ENCODE results near the gene GPC6. TPM values are rescaled to one million over a fixed set of nuclear protein-coding genes. Genes with fewer than 3 reads are reported as not detected.

Gene GPC6
- polyA plus RNA-seq, 2 of the 4 experiments (the other 2 are of a cell fraction): 8.0 to 14.4 TPM

DNA sequence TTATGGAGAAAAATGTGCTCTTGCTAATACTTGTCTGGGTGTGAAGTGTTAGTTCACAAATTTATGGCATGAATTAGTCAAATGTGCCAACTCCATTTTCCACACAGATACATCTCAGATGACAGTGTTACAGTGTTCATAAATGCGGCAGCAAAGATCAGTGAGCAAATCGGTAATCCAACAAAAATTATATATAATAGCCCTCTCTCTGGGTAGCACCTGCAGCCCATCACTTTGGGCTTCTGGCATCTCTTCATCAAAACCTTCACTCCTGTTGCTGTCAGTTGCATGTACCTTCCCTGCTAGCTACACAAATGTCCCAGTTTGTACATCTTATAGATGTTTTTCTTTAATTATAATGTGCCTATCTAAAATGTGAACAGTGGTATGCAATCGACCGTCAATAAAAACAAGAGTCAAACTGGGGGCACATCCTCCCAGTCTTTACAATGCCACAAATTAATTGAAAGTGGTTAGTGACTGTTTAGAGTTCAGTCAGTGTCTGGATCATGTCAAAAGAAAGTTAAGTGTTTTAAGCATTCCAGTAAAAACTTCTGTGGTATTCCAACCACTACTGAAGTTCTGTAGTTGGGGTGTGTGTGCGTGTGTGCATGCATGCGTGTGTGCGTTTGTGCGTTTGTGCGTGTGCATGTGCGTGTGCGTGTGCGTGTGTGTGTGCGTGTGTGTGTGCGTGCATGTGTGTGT, 804.0 kb downstream of the GPC6 start:
- H3K27ac ChIP-seq: no peak overlapping the region
- ChIA-PET CTCF (no interaction called here), POLR2A (no interaction called here)
- FAIRE-seq: no peak
- no peaks in the 10 kb centered on the region for H3K4me1 ChIP-seq
- no peak overlapping the region for H3K4me2 ChIP-seq
- no peak for ATAC-seq
- no peaks in the 10 kb centered on the region for H3K9me3 ChIP-seq
- no peak for DNase-seq (ENCODE audit: low read depth in 1 of 2, low spot score in 1 of 2)
- no peak overlapping the region for H3K4me3 ChIP-seq
- no peak for TF ChIP-seq NR3C1 (IDR thresholded peaks at IDR 0.05)
- no peak for TF ChIP-seq ZNF302 (CRISPR knock-in tag; IDR thresholded peaks at IDR 0.05)
- no peak for TF ChIP-seq POLR2AphosphoS2 (conservative IDR thresholded peaks at IDR 0.05; ENCODE audit: low read length)
- TF ChIP-seq BCL3 (IDR thresholded peaks at IDR 0.05): no peak
- no peak for TF ChIP-seq CHD2 (IDR thresholded peaks at IDR 0.05; ENCODE audit: low read length, partially characterized antibody)
- TF ChIP-seq, protein P1, sequence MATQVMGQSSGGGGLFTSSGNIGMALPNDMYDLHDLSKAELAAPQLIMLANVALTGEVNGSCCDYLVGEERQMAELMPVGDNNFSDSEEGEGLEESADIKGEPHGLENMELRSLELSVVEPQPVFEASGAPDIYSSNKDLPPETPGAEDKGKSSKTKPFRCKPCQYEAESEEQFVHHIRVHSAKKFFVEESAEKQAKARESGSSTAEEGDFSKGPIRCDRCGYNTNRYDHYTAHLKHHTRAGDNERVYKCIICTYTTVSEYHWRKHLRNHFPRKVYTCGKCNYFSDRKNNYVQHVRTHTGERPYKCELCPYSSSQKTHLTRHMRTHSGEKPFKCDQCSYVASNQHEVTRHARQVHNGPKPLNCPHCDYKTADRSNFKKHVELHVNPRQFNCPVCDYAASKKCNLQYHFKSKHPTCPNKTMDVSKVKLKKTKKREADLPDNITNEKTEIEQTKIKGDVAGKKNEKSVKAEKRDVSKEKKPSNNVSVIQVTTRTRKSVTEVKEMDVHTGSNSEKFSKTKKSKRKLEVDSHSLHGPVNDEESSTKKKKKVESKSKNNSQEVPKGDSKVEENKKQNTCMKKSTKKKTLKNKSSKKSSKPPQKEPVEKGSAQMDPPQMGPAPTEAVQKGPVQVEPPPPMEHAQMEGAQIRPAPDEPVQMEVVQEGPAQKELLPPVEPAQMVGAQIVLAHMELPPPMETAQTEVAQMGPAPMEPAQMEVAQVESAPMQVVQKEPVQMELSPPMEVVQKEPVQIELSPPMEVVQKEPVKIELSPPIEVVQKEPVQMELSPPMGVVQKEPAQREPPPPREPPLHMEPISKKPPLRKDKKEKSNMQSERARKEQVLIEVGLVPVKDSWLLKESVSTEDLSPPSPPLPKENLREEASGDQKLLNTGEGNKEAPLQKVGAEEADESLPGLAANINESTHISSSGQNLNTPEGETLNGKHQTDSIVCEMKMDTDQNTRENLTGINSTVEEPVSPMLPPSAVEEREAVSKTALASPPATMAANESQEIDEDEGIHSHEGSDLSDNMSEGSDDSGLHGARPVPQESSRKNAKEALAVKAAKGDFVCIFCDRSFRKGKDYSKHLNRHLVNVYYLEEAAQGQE (IDR thresholded peaks at IDR 0.05): no peak
- TF ChIP-seq JUN (IDR thresholded peaks at IDR 0.05): no peak
- TF ChIP-seq RAD21 (conservative IDR thresholded peaks at IDR 0.05 in 1 of 2, IDR thresholded peaks at IDR 0.05 in 1 of 2): no peak
- no peak for TF ChIP-seq NPAS2 (CRISPR knock-in tag; IDR thresholded peaks at IDR 0.05; ENCODE audit: borderline replicate concordance)
- TF ChIP-seq EHF (CRISPR knock-in tag; IDR thresholded peaks at IDR 0.05): no peak
- TF ChIP-seq BHLHE40 (IDR thresholded peaks at IDR 0.05; ENCODE audit: low read depth, low read length): no peak
- no peak for TF ChIP-seq TP53 (CRISPR knock-in tag; IDR thresholded peaks at IDR 0.05)
- TF ChIP-seq MAZ (IDR thresholded peaks at IDR 0.05; ENCODE audit: borderline replicate concordance, low read depth, low read length): no peak
- no peak for TF ChIP-seq EP300 (IDR thresholded peaks at IDR 0.05)
- TF ChIP-seq RARB (CRISPR knock-in tag; IDR thresholded peaks at IDR 0.05): no peak
- WGBS (ENCODE audit: missing lambda C conversion rate): 91% methylated on average over 14 of the region's 14 CpGs

DNA sequence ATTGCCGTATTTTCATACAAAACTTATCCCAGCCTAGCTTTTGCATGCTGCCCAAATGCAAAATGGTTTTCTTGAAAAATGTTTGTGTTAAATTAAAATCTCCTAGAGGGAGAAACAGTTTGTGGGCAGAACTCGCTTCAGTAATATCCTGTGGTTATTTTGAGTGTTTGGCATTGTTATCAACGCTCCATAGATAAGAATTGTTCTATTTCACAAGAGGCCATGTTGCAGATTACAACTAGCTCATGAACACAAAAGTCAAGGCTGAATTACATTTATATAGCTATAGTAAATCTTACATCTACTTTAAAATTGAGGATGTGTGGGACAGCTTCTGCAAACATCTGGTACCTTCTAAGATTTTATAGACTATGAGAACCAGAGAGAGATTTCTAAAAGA, 805.0 kb downstream of the GPC6 start:
- FAIRE-seq (no peak), ATAC-seq (no peak), DNase-seq (ENCODE audit: low read depth in 1 of 2, low spot score in 1 of 2) (no peak)
- no peak overlapping the region for H3K4me3 ChIP-seq
- POLR2A ChIA-PET: no interaction called here
- TF ChIP-seq TP53 (CRISPR knock-in tag; IDR thresholded peaks at IDR 0.05) (no peak), ZFP36 (IDR thresholded peaks at IDR 0.05; ENCODE audit: borderline replicate concordance, partially characterized antibody) (no peak), CBX2 (IDR thresholded peaks at IDR 0.05; ENCODE audit: borderline replicate concordance, low read depth) (no peak), HES2 (IDR thresholded peaks at IDR 0.05) (no peak), CHD2 (IDR thresholded peaks at IDR 0.05; ENCODE audit: low read length, partially characterized antibody) (no peak), PHF8 (IDR thresholded peaks at IDR 0.05; ENCODE audit: borderline replicate concordance, low read depth) (no peak), MAFK (IDR thresholded peaks at IDR 0.05; ENCODE audit: partially characterized antibody) (no peak), TFCP2L1 (CRISPR knock-in tag; IDR thresholded peaks at IDR 0.05) (no peak), HDAC2 (IDR thresholded peaks at IDR 0.05) (no peak)
- TF ChIP-seq, protein P2, sequence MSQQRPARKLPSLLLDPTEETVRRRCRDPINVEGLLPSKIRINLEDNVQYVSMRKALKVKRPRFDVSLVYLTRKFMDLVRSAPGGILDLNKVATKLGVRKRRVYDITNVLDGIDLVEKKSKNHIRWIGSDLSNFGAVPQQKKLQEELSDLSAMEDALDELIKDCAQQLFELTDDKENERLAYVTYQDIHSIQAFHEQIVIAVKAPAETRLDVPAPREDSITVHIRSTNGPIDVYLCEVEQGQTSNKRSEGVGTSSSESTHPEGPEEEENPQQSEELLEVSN (IDR thresholded peaks at IDR 0.05; ENCODE audit: borderline replicate concordance, low read depth): no peak
- H3K4me2 ChIP-seq: no peak overlapping the region
- H3K9me3 ChIP-seq: no peaks in the 10 kb centered on the region
- no peak overlapping the region for H3K27ac ChIP-seq
- 62% methylated on average over 3 of the region's 3 CpGs for WGBS (ENCODE audit: missing lambda C conversion rate)
- no peaks in the 10 kb centered on the region for H3K4me1 ChIP-seq
- CTCF ChIA-PET: no interaction called here

All from A549 (cell line).